Measurements from ENCODE around the gene MMP26.

- TF ChIP-seq GATA2 (IDR thresholded peaks at IDR 0.05; ENCODE audit: low read depth, low read length) (no peak), GATA3 (IDR thresholded peaks at IDR 0.05; ENCODE audit: low read depth, low read length) (no peak)
Measured at GRCh38 chr11:4695442-4695841, 9.1 kb upstream of the MMP26 start.
